OCI-LY7 (cell line): ENCODE measurements around the gene FHIT. TPM values are rescaled to one million over a fixed set of nuclear protein-coding genes. Genes with fewer than 3 reads are reported as not detected.
"Not testable (repeated sequence)": the region's sequence is repeated elsewhere in the genome, so short reads cannot be mapped to it uniquely, and the experiment has no call there.

Experiments used
- BruUV-seq: library from RNA; stranded (reverse); fragments of 400-500 nt; replicated peaks from 2 replicates; lab custom pipeline; 2021; lab: Mats Ljungman, UMichigan
- CTCF ChIA-PET: fragments of 300-600 bp; sonication (Branson Sonifier 250); formaldehyde crosslinking; loops from one replicate; lab custom pipeline; 2022; ENCODE audit warnings: antibody characterized with exemption; ENCODE audit not compliant: unreplicated experiment; lab: Charles Lee
- POLR2A ChIA-PET: fragments of 300-600 bp; sonication (Branson Sonifier 250); formaldehyde crosslinking; loops from one replicate; lab custom pipeline; 2022; ENCODE audit warnings: antibody characterized with exemption; lab: Charles Lee
- DNase-seq: peaks from one replicate; pipeline ENCODE4 v3.0.0-alpha.2; 2015; ENCODE audit warnings: low spot score
- H2AFZ ChIP-seq: fragments of 200-600 bp; sonication (generic), shearing (Covaris generic); 2 replicates; pipeline ENCODE4 v1.6.1; 2014; ENCODE audit warnings: mild to moderate bottlenecking, antibody characterized with exemption, low read length, moderate library complexity
- H3K27ac ChIP-seq: fragments of 200-600 bp; sonication (generic); 2 replicates; pipeline ENCODE4 v1.5.1; 2014; ENCODE audit warnings: mixed run types, low read depth, mild to moderate bottlenecking, moderate library complexity, low read length, inconsistent platforms; ENCODE audit not compliant: poor library complexity, severe bottlenecking
- H3K36me3 ChIP-seq: fragments of 200-600 bp; sonication (generic); 2 replicates; pipeline ENCODE4 v1.6.1; 2014; ENCODE audit warnings: mild to moderate bottlenecking, antibody characterized with exemption, low read length, moderate library complexity, mixed read lengths; ENCODE audit not compliant: insufficient read depth
- H3K4me1 ChIP-seq: fragments of 200-600 bp; sonication (generic); 2 replicates; pipeline ENCODE4 v1.5.1; 2014; ENCODE audit warnings: mild to moderate bottlenecking, low read length; ENCODE audit not compliant: insufficient read depth, poor library complexity, severe bottlenecking
- H3K4me2 ChIP-seq: fragments of 200-600 bp; sonication (generic); 2 replicates; pipeline ENCODE4 v1.6.1; 2014; ENCODE audit warnings: mild to moderate bottlenecking, low read length
- H3K4me3 ChIP-seq: fragments of 200-600 bp; sonication (generic); 2 replicates; pipeline ENCODE4 v1.5.1; 2014; ENCODE audit warnings: mild to moderate bottlenecking, low read depth, low read length; ENCODE audit not compliant: poor library complexity, severe bottlenecking
- H3K79me2 ChIP-seq: fragments of 200-600 bp; sonication (generic); 2 replicates; pipeline ENCODE4 v1.6.1; 2016; ENCODE audit warnings: low read depth, mild to moderate bottlenecking, low read length, moderate library complexity, mixed read lengths; ENCODE audit not compliant: insufficient read depth
- H3K9me2 ChIP-seq: fragments of 200-600 bp; sonication (generic); 2 replicates; pipeline ENCODE4 v1.6.1; 2016; ENCODE audit warnings: mild to moderate bottlenecking, low read length, mixed read lengths; ENCODE audit not compliant: insufficient read depth
- H3K9me3 ChIP-seq: fragments of 200-600 bp; sonication (generic); 2 replicates; pipeline ENCODE4 v1.6.1; 2014; ENCODE audit warnings: mild to moderate bottlenecking, mixed run types, low read length, mixed read lengths
- H4K20me1 ChIP-seq: fragments of 200-600 bp; sonication (generic); 2 replicates; pipeline ENCODE4 v1.6.1; 2014; ENCODE audit warnings: mild to moderate bottlenecking, antibody characterized with exemption, low read length, moderate library complexity, mixed read lengths; ENCODE audit not compliant: insufficient read depth
- CTCF ChIP-seq: fragments of 200-600 bp; sonication (generic); conservative IDR thresholded peaks from 2 replicates; pipeline ENCODE4 v1.5.1; 2014; ENCODE audit warnings: mild to moderate bottlenecking, antibody characterized with exemption, low read length, moderate library complexity, mixed read lengths
- EZH2phosphoT487 ChIP-seq: fragments of 200-600 bp; sonication (generic); IDR thresholded peaks from 2 replicates; pipeline ENCODE4 v1.6.1; 2018; ENCODE audit warnings: low read depth, borderline replicate concordance, mild to moderate bottlenecking, mixed run types, antibody characterized with exemption, low read length, moderate library complexity, mixed read lengths
- intact Hi-C: fragments of 100-400 bp; cut with micrococcal nuclease; formaldehyde crosslinking; loops from one replicate; pipeline ENCODE4 v1.10.0; 2022; ENCODE audit not compliant: unreplicated experiment
- total RNA-seq, 2 experiments: library from RNA; depleted of rRNA in 1 of 2; stranded (reverse); fragments of >200 nt in 1 of 2; shearing (Covaris generic) in 1 of 2; gene quantifications; 2 replicates each; pipeline ENCODE4 v1.2.3, GENCODE V29; 2014 to 2022

The FHIT gene
- total RNA-seq, 2 experiments from 2014 or later, result 5.0 to 10.9 TPM

GRCh38 chr3:60674870-60675269 is 576.4 kb downstream of the FHIT start:
- DNase-seq, result no peak
- Histone ChIP-seq H4K20me1 (no peaks in the 10 kb centered on the region), H3K9me3 (no peaks in the 10 kb centered on the region), H3K79me2 (no peaks in the 10 kb centered on the region), H3K4me2 (no peak overlapping the region), H3K36me3 (no peaks in the 10 kb centered on the region), H3K9me2 (no peaks in the 10 kb centered on the region), H3K4me1 (no peaks in the 10 kb centered on the region), H3K4me3 (no peak overlapping the region), H3K27ac (no peak overlapping the region), H2AFZ (no peak overlapping the region)
- no peak for TF ChIP-seq CTCF
- TF ChIP-seq EZH2phosphoT487, result no peak
- BruUV-seq, result no TSS peak
- CTCF ChIA-PET, result no interaction called here
- POLR2A ChIA-PET, result no interaction called here
- intact Hi-C loops, result no loop called here

DNA sequence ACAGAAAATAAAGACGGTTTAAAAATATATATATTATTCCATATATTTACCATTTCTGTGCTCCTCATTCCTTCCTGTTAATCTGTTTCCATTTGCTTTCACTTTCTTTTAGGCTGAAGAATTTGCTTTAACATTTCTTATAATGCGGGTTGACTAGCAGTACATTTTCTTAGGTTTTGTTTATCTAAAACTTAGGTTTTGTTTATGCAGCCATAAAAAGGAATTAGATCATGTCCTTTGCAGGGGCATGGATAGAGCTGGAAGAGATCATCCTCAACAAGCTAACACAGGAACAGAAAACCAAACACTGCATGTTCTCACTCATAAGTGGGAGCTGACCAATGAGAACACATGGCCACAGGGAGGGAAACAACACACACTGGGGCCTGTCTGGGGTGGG is 578.1 kb downstream of the FHIT start:
- Histone ChIP-seq H2AFZ (no peak overlapping the region), H3K4me1 (no peaks in the 10 kb centered on the region), H3K79me2 (no peaks in the 10 kb centered on the region), H3K27ac (no peak overlapping the region), H3K9me2 (no peaks in the 10 kb centered on the region), H3K4me2 (no peak overlapping the region), H3K9me3 (no peaks in the 10 kb centered on the region), H3K4me3 (no peak overlapping the region), H4K20me1 (no peaks in the 10 kb centered on the region), H3K36me3 (no peaks in the 10 kb centered on the region)
- BruUV-seq, result no TSS peak
- POLR2A ChIA-PET, result interaction anchor here (0.7 kb wide), 2 partner anchors 127 to 602 kb away, joined by 4 read pairs; no protein-coding TSS in a partner anchor
- CTCF ChIA-PET, result no interaction called here
- TF ChIP-seq EZH2phosphoT487 (no peak), CTCF (no peak)
- no peak for DNase-seq
- intact Hi-C loops, result no loop called here

DNA sequence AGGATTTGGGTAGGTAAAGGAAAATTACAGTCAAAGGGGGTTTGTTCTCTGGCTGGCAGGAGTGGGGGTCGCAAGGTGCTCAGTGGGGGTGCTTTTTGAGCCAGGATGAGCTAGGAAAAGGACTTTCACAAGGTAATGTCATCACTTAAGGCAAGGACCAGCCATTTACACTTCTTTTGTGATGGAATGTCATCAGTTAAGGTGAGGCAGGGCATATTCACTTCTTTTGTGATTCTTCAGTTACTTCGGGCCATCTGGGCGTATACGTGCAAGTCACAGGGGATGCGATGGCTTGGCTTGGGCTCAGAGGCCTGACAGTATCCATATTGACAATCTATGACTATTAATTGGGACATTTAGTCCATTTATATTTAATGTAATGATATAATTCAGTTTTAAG is 578.9 kb downstream of the FHIT start:
- H3K27ac ChIP-seq, H3K9me3 ChIP-seq, H3K4me2 ChIP-seq, H4K20me1 ChIP-seq, H3K9me2 ChIP-seq, DNase-seq, H3K4me1 ChIP-seq, H2AFZ ChIP-seq, POLR2A ChIA-PET, H3K79me2 ChIP-seq, H3K4me3 ChIP-seq, BruUV-seq, CTCF ChIA-PET, H3K36me3 ChIP-seq, intact Hi-C loops: not testable (repeated sequence)
